SK-N-SH (cell line): ENCODE data around the gene SRM.

ENCODE experiments used
- CTCF ChIP-seq: fragments of 200-600 bp; sonication (generic); IDR thresholded peaks from 2 replicates; pipeline ENCODE4 v1.6.1; 2017; ENCODE audit warnings: antibody characterized with exemption, mild to moderate bottlenecking, moderate library complexity
- EP300 ChIP-seq, 2 experiments: IDR thresholded peaks; 2 replicates each; pipeline versions ENCODE4 v1.4.0 to v1.6.1; 2012; ENCODE audit warnings: borderline replicate concordance in 1 of 2, low read depth in 1 of 2, low read length in 1 of 2
- GATA2 ChIP-seq: sonication (generic); formaldehyde crosslinking; IDR thresholded peaks from 2 replicates; pipeline ENCODE4 v1.5.0; 2020; ENCODE audit warnings: mild to moderate bottlenecking, missing genetic modification reagents
- PBX3 ChIP-seq: IDR thresholded peaks from 2 replicates; pipeline ENCODE4; 2012
- POLR2AphosphoS5 ChIP-seq: IDR thresholded peaks from 2 replicates; pipeline ENCODE4 v1.6.1; 2012; ENCODE audit warnings: low read depth, low read length
- RCOR1 ChIP-seq: fragments of 150-350 bp; IDR thresholded peaks from 2 replicates; pipeline ENCODE4 v1.6.1; 2017; ENCODE audit warnings: antibody characterized with exemption, low read length
- SMC3 ChIP-seq: IDR thresholded peaks from 2 replicates; pipeline ENCODE4 v1.6.1; 2012; ENCODE audit warnings: low read depth, low read length, improper control_type of control experiment
- TCF12 ChIP-seq: IDR thresholded peaks from 2 replicates; pipeline ENCODE4 v1.4.0; 2012

DNA sequence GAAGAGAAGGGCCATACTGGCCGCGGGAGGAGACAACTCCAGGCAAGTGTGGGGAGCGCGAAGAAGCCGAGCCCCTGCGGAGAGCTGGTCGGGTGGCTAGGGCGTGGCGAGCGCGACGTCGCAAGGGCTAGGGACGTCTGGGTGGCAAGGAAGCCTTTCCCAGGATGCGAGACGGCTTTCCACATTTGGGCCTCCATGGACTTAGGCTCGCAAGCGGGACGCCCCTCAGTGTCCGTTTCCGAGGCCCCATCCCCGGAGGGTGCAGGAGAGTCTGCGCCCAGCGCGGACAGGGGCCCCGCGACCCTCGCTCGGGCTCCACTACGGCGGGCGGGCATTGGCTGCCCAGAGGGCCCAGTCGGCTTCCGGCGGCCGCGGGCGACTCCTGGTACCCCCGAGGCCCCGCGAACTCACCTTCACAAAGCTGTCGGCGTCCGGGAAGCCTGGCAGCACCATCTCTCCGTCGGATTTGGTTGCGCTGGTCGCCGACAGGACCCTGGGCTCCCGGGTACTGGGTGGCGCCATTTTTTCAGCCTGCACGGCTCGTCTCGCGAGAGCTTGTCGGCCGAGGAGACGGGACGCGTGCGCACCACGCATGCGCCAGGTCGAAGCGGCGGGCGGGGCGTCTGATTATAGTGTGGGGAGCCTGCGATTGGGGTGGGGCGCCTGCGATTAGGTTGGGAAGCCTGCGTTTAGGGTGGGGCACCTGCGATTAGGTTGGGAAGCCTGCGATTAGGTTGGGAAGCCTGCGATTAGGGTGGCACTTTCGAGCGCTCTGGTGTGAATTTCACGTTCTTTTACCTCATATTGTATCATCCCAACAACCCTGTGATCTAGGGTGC, 39.7 kb upstream of the SRM start, which contains the start of gene EXOSC10:
- TF ChIP-seq CTCF (no peak), RCOR1 (no peak), POLR2AphosphoS5 (peak; percentile 71), PBX3 (no peak), EP300 (IDR thresholded peaks at IDR 0.05; ENCODE audit: borderline replicate concordance in 1 of 2, low read depth in 1 of 2, low read length in 1 of 2) (no peak), GATA2 (CRISPR knock-in tag) (no peak), TCF12 (no peak), SMC3 (no peak)
